A549 (cell line): ENCODE data around the gene SLFN13. TPM values are rescaled to one million over a fixed set of nuclear protein-coding genes. Genes with fewer than 3 reads are reported as not detected.

ENCODE experiments used
- ATAC-seq, 2 experiments: fragments of 200-7000 bp in 1 of 2; fragments of >200 bp in 1 of 2; cut with Nextera tagmentation in 1 of 2; cut with Tn5 transposase in 1 of 2; 3 replicates each; pipeline versions ENCODE4 v1.8.0 to v1.9.1; 2018 to 2020; ENCODE audit warnings: mild to moderate bottlenecking in 1 of 2, moderate library complexity in 1 of 2
- CTCF ChIA-PET: fragments of 300-600 bp; sonication (Branson Sonifier 250); formaldehyde crosslinking; extraction: SDS; loops from one replicate; lab custom pipeline; 2021; ENCODE audit warnings: antibody characterized with exemption, inconsistent platforms; lab: Yijun Ruan, JAX
- POLR2A ChIA-PET: fragments of 350-600 bp; formaldehyde crosslinking; extraction: SDS; loops from one replicate; lab custom pipeline; 2021; ENCODE audit warnings: antibody characterized with exemption, inconsistent platforms; lab: Yijun Ruan, JAX
- DNase-seq, 2 experiments: peaks; one replicate each; pipeline versions ENCODE4 v3.0.0 to v3.0.0-alpha.2; 2011 to 2016; ENCODE audit warnings: low read depth in 1 of 2, low spot score in 1 of 2
- FAIRE-seq: peaks from 2 replicates; lab custom pipeline; 2011; peaks lifted over from hg19 to GRCh38; lab: Jason Lieb, UNC
- H3K27ac ChIP-seq, 2 experiments: fragments of >200 bp; sonication (Bioruptor Twin); formaldehyde crosslinking; 3 replicates each; pipeline ENCODE4 v1.5.1; 2016 to 2017
- H3K4me1 ChIP-seq: fragments of >200 bp; sonication (Bioruptor Twin); formaldehyde crosslinking; 3 replicates; pipeline ENCODE4 v1.6.1; 2016
- H3K4me2 ChIP-seq: fragments of >200 bp; sonication (Bioruptor Twin); formaldehyde crosslinking; 3 replicates; pipeline ENCODE4 v1.6.1; 2016
- H3K4me3 ChIP-seq: fragments of >200 bp; sonication (Bioruptor Twin); formaldehyde crosslinking; 3 replicates; pipeline ENCODE4 v1.5.1; 2016
- H3K9me3 ChIP-seq: fragments of >200 bp; sonication (Bioruptor Twin); formaldehyde crosslinking; 3 replicates; pipeline ENCODE4 v1.6.1; 2016
- ESRRA ChIP-seq: fragments of 150-350 bp; IDR thresholded peaks from 2 replicates; pipeline ENCODE4 v1.6.1; 2014; ENCODE audit warnings: mild to moderate bottlenecking, low read length, borderline replicate concordance
- PBX3 ChIP-seq: IDR thresholded peaks from 2 replicates; pipeline ENCODE4 v1.6.1; 2012
- polyA plus RNA-seq, 4 experiments: library from polyadenylated mRNA; depleted of rRNA in 3 of 4; stranded (reverse); fragments of >200 nt; fragmentation: RNase III in 1 of 4; extraction: RNeasy Plus Mini Kit Qiagen cat#74134 plus additional on column Dnase treatment in 1 of 4; gene quantifications; 2 replicates in 3 of 4; 3 replicates in 1 of 4; pipeline ENCODE4 v1.2.3, GENCODE V29; 2011 to 2017
- small RNA-seq, 6 experiments: library from RNA; depleted of rRNA; stranded (forward); fragments of <200 nt; gene quantifications; one replicate each; pipeline ENCODE3, GENCODE V24; 2012
- TF ChIP-seq, protein P1 (sequence below): fragments of 250-450 bp; sonication (Bioruptor Pico); IDR thresholded peaks from 2 replicates; pipeline ENCODE4 v1.5.0; 2020; ENCODE audit warnings: low read depth, mild to moderate bottlenecking, moderate library complexity
- TF ChIP-seq, protein P2 (sequence below): IDR thresholded peaks from 2 replicates; pipeline ENCODE4 v1.6.1; 2012; ENCODE audit warnings: low read depth, borderline replicate concordance

SLFN13 gene
- polyA plus RNA-seq, 2 of the 4 experiments (the other 2 are of a cell fraction) = 6.6 to 12.5 TPM

- no peaks in the 10 kb centered on the region for H3K4me1 ChIP-seq
- TF ChIP-seq ESRRA (no peak), PBX3 (no peak)
- TF ChIP-seq, protein P1, sequence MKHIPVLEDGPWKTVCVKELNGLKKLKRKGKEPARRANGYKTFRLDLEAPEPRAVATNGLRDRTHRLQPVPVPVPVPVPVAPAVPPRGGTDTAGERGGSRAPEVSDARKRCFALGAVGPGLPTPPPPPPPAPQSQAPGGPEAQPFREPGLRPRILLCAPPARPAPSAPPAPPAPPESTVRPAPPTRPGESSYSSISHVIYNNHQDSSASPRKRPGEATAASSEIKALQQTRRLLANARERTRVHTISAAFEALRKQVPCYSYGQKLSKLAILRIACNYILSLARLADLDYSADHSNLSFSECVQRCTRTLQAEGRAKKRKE = no peak
- TF ChIP-seq, protein P2, sequence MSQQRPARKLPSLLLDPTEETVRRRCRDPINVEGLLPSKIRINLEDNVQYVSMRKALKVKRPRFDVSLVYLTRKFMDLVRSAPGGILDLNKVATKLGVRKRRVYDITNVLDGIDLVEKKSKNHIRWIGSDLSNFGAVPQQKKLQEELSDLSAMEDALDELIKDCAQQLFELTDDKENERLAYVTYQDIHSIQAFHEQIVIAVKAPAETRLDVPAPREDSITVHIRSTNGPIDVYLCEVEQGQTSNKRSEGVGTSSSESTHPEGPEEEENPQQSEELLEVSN = no peak
- CTCF ChIA-PET = interaction anchor here (1.1 to 2.0 kb wide), 2 partner anchors 32 to 75 kb away, joined by 3 to 5 read pairs; no protein-coding TSS in a partner anchor
- no peak overlapping the region for H3K27ac ChIP-seq
- no peak for FAIRE-seq
- DNase-seq = no peak
- no peak overlapping the region for H3K4me2 ChIP-seq
- POLR2A ChIA-PET = no interaction called here
- no peak for ATAC-seq
- no peaks in the 10 kb centered on the region for H3K9me3 ChIP-seq
- H3K4me3 ChIP-seq = no peak overlapping the region
These were observed 61.1 kb downstream of the SLFN13 start for GRCh38 chr17:35387496-35387895.

Small RNA genes lying within 50 kb of the gene (small RNA-seq; reads per million reads assigned to genes)
- 0 reads per million in 6 experiments for gene AC060766.5

Other genes with a start within 250 kb of the SLFN13 start
- 30.3 and 33.1 TPM in 2 replicates for gene SLFN5, start 205.7 kb downstream of the SLFN13 start, polyA plus RNA-seq (2011; rRNA removed)
- gene SLFN5, start 205.7 kb downstream of the SLFN13 start, polyA plus RNA-seq (2017; fragmentation: RNase III; extraction: RNeasy Plus Mini Kit Qiagen cat#74134 plus additional on column Dnase treatment) = 1.6 to 2.0 TPM (median 1.9 TPM) in 3 replicates
- 24.0 and 27.2 TPM in 2 replicates for gene SLFN11, start 75.1 kb downstream of the SLFN13 start, polyA plus RNA-seq (2011; rRNA removed)
- gene SLFN11, start 75.1 kb downstream of the SLFN13 start, polyA plus RNA-seq (2017; fragmentation: RNase III; extraction: RNeasy Plus Mini Kit Qiagen cat#74134 plus additional on column Dnase treatment) = 6.9 to 8.2 TPM (median 7.4 TPM) in 3 replicates
- 0.16 and 0.23 TPM in 2 replicates for gene SLFN12, start 16.3 kb downstream of the SLFN13 start, polyA plus RNA-seq (2011; rRNA removed)
- 0.08 to 0.12 TPM (median 0.09 TPM) in 3 replicates for gene SLFN12, start 16.3 kb downstream of the SLFN13 start, polyA plus RNA-seq (2017; fragmentation: RNase III; extraction: RNeasy Plus Mini Kit Qiagen cat#74134 plus additional on column Dnase treatment)
- not detected in 2 replicates for gene SLFN12L, start 88.9 kb upstream of the SLFN13 start, polyA plus RNA-seq (2011; rRNA removed)
- not detected in 3 replicates for gene SLFN12L, start 88.9 kb upstream of the SLFN13 start, polyA plus RNA-seq (2017; fragmentation: RNase III; extraction: RNeasy Plus Mini Kit Qiagen cat#74134 plus additional on column Dnase treatment)
- gene SLFN14, start 112.1 kb upstream of the SLFN13 start, polyA plus RNA-seq (2011; rRNA removed) = not detected in 2 replicates
- gene SLFN14, start 112.1 kb upstream of the SLFN13 start, polyA plus RNA-seq (2017; fragmentation: RNase III; extraction: RNeasy Plus Mini Kit Qiagen cat#74134 plus additional on column Dnase treatment) = not detected in 3 replicates
- gene PEX12, start 129.8 kb upstream of the SLFN13 start, polyA plus RNA-seq (2011; rRNA removed) = 11.2 and 15.0 TPM in 2 replicates
- 4.3 to 4.7 TPM (median 4.6 TPM) in 3 replicates for gene PEX12, start 129.8 kb upstream of the SLFN13 start, polyA plus RNA-seq (2017; fragmentation: RNase III; extraction: RNeasy Plus Mini Kit Qiagen cat#74134 plus additional on column Dnase treatment)
- gene AP2B1, start 138.6 kb upstream of the SLFN13 start, polyA plus RNA-seq (2011; rRNA removed) = 278 and 309 TPM in 2 replicates
- 110 to 139 TPM (median 114 TPM) in 3 replicates for gene AP2B1, start 138.6 kb upstream of the SLFN13 start, polyA plus RNA-seq (2017; fragmentation: RNase III; extraction: RNeasy Plus Mini Kit Qiagen cat#74134 plus additional on column Dnase treatment)